ENCODE measurements around the gene SUB1. TPM values are rescaled to one million over a fixed set of nuclear protein-coding genes. Genes with fewer than 3 reads are reported as not detected.
"Not testable (repeated sequence)": the region's sequence is repeated elsewhere in the genome, so short reads cannot be mapped to it uniquely, and the experiment has no call there.

The SUB1 gene
- total RNA-seq, 2 experiments from 2014 or later, result 418 to 458 TPM

GRCh38 chr5:32551194-32551593, 34.2 kb upstream of the SUB1 start:
- Mint-ChIP-seq H3K4me3 (no peak overlapping the region), H3K4me1 (peaks cover 10% of the 10 kb centered on the region), H3K9me3 (ENCODE audit: low read depth) (peaks cover 2% of the 10 kb centered on the region), H3K27ac (no peak overlapping the region), H3K27me3 (no peaks in the 10 kb centered on the region), H3K36me3 (ENCODE audit: low read depth) (peaks cover 39% of the 10 kb centered on the region)
- DNase-seq (no peak), ATAC-seq (no peak)
- CTCF ChIA-PET, result interaction anchor here (1.4 kb wide), 1 partner anchor 65 kb away, joined by 3 read pairs; no protein-coding TSS in a partner anchor
- intact Hi-C loops (cut with DNase I, micrococcal nuclease), result no loop called here
- POLR2A ChIA-PET, result no interaction called here

DNA sequence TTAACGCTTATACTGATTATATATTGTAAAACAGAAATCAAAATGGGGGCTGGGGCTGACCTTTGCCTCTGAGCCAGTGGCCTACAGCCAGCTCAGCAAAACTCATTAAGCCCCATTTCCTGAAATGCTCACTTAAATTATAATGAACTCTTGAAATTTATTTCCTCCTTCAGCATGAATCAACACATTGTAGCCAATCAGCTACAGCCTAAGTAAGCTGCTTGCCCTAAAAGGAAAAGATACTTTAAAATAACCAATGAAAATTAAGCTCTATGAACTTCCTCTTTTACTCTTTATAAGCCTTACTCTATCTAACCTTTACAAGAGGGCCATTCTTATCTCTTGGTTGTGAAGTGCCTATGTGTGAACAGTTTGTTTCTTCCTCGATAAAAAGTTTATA, 33.5 kb upstream of the SUB1 start:
- H3K27me3 Mint-ChIP-seq, result no peaks in the 10 kb centered on the region
- H3K27ac Mint-ChIP-seq, result no peak overlapping the region
- DNase-seq (no peak), ATAC-seq (no peak)
- H3K4me1 Mint-ChIP-seq, result peaks cover 10% of the 10 kb centered on the region
- intact Hi-C loops (cut with DNase I, micrococcal nuclease), result no loop called here
- ChIA-PET CTCF (interaction anchor here (0.8 to 1.4 kb wide), 3 partner anchors 38 to 85 kb away, joined by 3 to 6 read pairs (median 3); no protein-coding TSS in a partner anchor), POLR2A (no interaction called here)
- peaks cover 37% of the 10 kb centered on the region for H3K36me3 Mint-ChIP-seq (ENCODE audit: low read depth)
- no peak overlapping the region for H3K4me3 Mint-ChIP-seq
- H3K9me3 Mint-ChIP-seq (ENCODE audit: low read depth), result peaks cover 2% of the 10 kb centered on the region

GRCh38 chr5:32552491-32552890, 32.9 kb upstream of the SUB1 start:
- H3K27ac Mint-ChIP-seq; H3K9me3 Mint-ChIP-seq (ENCODE audit: low read depth); intact Hi-C loops (cut with DNase I, micrococcal nuclease); H3K27me3 Mint-ChIP-seq; DNase-seq; H3K4me3 Mint-ChIP-seq; ATAC-seq: not testable (repeated sequence)
- H3K36me3 Mint-ChIP-seq (ENCODE audit: low read depth), result peaks cover 37% of the 10 kb centered on the region
- ChIA-PET POLR2A (interaction anchor here (0.5 kb wide), 1 partner anchor 15 kb away, joined by 3 read pairs; no protein-coding TSS in a partner anchor), CTCF (interaction anchor here (0.8 to 1.4 kb wide), 3 partner anchors 38 to 85 kb away, joined by 3 to 6 read pairs (median 3); no protein-coding TSS in a partner anchor)
- peaks cover 10% of the 10 kb centered on the region for H3K4me1 Mint-ChIP-seq

- intact Hi-C loops (cut with DNase I, micrococcal nuclease), result no loop called here
- Mint-ChIP-seq H3K27ac (no peak overlapping the region), H3K36me3 (ENCODE audit: low read depth) (peaks cover 37% of the 10 kb centered on the region), H3K4me3 (no peak overlapping the region), H3K9me3 (ENCODE audit: low read depth) (peaks cover 2% of the 10 kb centered on the region), H3K27me3 (no peaks in the 10 kb centered on the region), H3K4me1 (peaks cover 10% of the 10 kb centered on the region)
- ChIA-PET CTCF (interaction anchor here (0.7 to 1.1 kb wide), 2 partner anchors 37 to 401 kb away, joined by 3 read pairs; no protein-coding TSS in a partner anchor), POLR2A (interaction anchor here (0.5 kb wide), 1 partner anchor 16 kb away, joined by 3 read pairs; no protein-coding TSS in a partner anchor)
- no peak for DNase-seq
- no peak for ATAC-seq
Observed at GRCh38 chr5:32552936-32553335, 32.4 kb upstream of the SUB1 start.

DNA sequence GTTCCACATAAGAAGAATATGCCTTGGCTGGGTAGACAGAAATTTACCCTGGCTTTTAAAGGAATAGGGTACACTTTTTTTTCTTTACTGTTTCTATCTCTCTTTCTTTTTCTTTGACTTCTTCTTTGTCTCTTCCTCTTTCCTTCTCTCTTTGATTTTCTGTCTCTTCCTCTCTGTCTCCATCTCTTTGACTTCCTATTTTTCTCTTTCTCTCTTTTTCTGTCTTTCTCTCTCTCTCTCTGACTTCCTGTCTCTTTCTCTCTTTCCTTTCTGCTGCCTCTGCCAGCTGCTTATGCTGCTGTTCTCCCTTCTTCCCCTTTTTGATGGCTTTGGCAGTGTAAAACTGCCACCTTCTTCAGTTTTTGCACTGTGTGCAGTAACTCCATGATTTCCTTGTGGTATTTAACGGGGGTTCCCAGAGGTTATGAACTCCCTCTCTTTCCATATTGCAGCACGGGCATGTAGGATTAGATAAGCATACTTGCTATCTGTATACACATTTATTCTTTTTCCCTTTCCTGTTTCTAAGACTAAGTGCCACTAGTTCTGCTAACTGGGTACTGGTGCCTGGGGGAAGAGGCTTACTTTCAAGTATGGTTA, 31.1 kb upstream of the SUB1 start:
- H3K27ac Mint-ChIP-seq; POLR2A ChIA-PET; intact Hi-C loops (cut with DNase I, micrococcal nuclease); ATAC-seq; DNase-seq; H3K4me3 Mint-ChIP-seq; CTCF ChIA-PET; H3K9me3 Mint-ChIP-seq (ENCODE audit: low read depth); H3K27me3 Mint-ChIP-seq: not testable (repeated sequence)
- Mint-ChIP-seq H3K36me3 (ENCODE audit: low read depth) (peaks cover 37% of the 10 kb centered on the region), H3K4me1 (peaks cover 10% of the 10 kb centered on the region)

- CTCF ChIA-PET, result interaction anchor here (1.0 kb wide), 1 partner anchor 26 kb away, joined by 3 read pairs; no protein-coding TSS in a partner anchor
- DNase-seq; intact Hi-C loops (cut with DNase I, micrococcal nuclease); H3K9me3 Mint-ChIP-seq (ENCODE audit: low read depth); H3K27me3 Mint-ChIP-seq; H3K27ac Mint-ChIP-seq; H3K4me3 Mint-ChIP-seq; POLR2A ChIA-PET; ATAC-seq: not testable (repeated sequence)
- Mint-ChIP-seq H3K4me1 (peaks cover 10% of the 10 kb centered on the region), H3K36me3 (ENCODE audit: low read depth) (peaks cover 19% of the 10 kb centered on the region)
Observed at GRCh38 chr5:32556543-32556942, 28.8 kb upstream of the SUB1 start.

GRCh38 chr5:32559411-32559810, 25.9 kb upstream of the SUB1 start:
- CTCF ChIA-PET, result no interaction called here
- Mint-ChIP-seq H3K27ac (no peak overlapping the region), H3K27me3 (no peaks in the 10 kb centered on the region), H3K9me3 (ENCODE audit: low read depth) (no peaks in the 10 kb centered on the region), H3K36me3 (ENCODE audit: low read depth) (peaks cover 6% of the 10 kb centered on the region), H3K4me3 (no peak overlapping the region), H3K4me1 (peaks cover under 1% of the 10 kb centered on the region)
- DNase-seq (no peak), ATAC-seq (no peak)
- POLR2A ChIA-PET, result interaction anchor here (0.6 kb wide), 1 partner anchor 722 kb away, joined by 8 read pairs; no protein-coding TSS in a partner anchor
- intact Hi-C loops (cut with DNase I, micrococcal nuclease), result no loop called here

GRCh38 chr5:32559921-32560320, 25.4 kb upstream of the SUB1 start:
- no peaks in the 10 kb centered on the region for H3K9me3 Mint-ChIP-seq (ENCODE audit: low read depth)
- POLR2A ChIA-PET, result no interaction called here
- H3K27ac Mint-ChIP-seq, result no peak overlapping the region
- CTCF ChIA-PET, result no interaction called here
- H3K27me3 Mint-ChIP-seq, result no peaks in the 10 kb centered on the region
- peaks cover 8% of the 10 kb centered on the region for H3K36me3 Mint-ChIP-seq (ENCODE audit: low read depth)
- no peaks in the 10 kb centered on the region for H3K4me1 Mint-ChIP-seq
- H3K4me3 Mint-ChIP-seq, result no peak overlapping the region
- ATAC-seq, result no peak
- intact Hi-C loops (cut with DNase I, micrococcal nuclease), result no loop called here
- no peak for DNase-seq

DNA sequence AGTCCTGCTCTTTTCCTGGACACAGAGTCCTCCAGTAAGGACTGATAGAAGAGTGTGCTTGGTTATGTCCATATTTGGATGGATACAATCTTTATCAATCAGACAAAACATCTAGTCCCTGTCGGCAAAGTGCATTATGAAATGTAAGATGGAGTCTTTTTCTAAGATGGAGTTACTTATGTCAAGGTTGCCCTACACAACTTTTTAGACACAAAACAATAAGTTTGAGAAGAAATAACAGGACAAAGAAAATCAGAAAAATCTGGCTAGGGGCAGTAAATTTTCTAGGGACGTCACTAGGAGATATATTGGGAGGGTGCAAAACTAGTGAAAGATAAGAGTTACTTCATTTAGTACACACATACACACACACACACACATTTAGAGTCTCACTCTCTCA, 23.3 kb upstream of the SUB1 start:
- ChIA-PET CTCF (no interaction called here), POLR2A (no interaction called here)
- ATAC-seq, result no peak
- H3K9me3 Mint-ChIP-seq (ENCODE audit: low read depth), result no peaks in the 10 kb centered on the region
- no peak overlapping the region for H3K4me3 Mint-ChIP-seq
- H3K27me3 Mint-ChIP-seq, result no peaks in the 10 kb centered on the region
- DNase-seq, result no peak
- H3K4me1 Mint-ChIP-seq, result no peaks in the 10 kb centered on the region
- no peak overlapping the region for H3K27ac Mint-ChIP-seq
- intact Hi-C loops (cut with DNase I, micrococcal nuclease), result no loop called here
- peaks cover 20% of the 10 kb centered on the region for H3K36me3 Mint-ChIP-seq (ENCODE audit: low read depth)

- no peaks in the 10 kb centered on the region for H3K9me3 Mint-ChIP-seq (ENCODE audit: low read depth)
- H3K4me3 Mint-ChIP-seq, result no peak overlapping the region
- POLR2A ChIA-PET, result no interaction called here
- H3K27ac Mint-ChIP-seq, result no peak overlapping the region
- intact Hi-C loops (cut with DNase I, micrococcal nuclease), result no loop called here
- H3K4me1 Mint-ChIP-seq, result no peaks in the 10 kb centered on the region
- H3K27me3 Mint-ChIP-seq, result no peaks in the 10 kb centered on the region
- ATAC-seq (no peak), DNase-seq (no peak)
- CTCF ChIA-PET, result interaction anchor here (1.9 kb wide), 1 partner anchor 27 kb away, joined by 5 read pairs; no protein-coding TSS in a partner anchor
- H3K36me3 Mint-ChIP-seq (ENCODE audit: low read depth), result peaks cover 21% of the 10 kb centered on the region
Observed at GRCh38 chr5:32562843-32563242, 22.5 kb upstream of the SUB1 start.

- ChIA-PET CTCF (interaction anchor here (0.5 to 1.9 kb wide), 2 partner anchors 27 to 151 kb away, joined by 3 to 5 read pairs; no protein-coding TSS in a partner anchor), POLR2A (no interaction called here)
- DNase-seq (no peak), ATAC-seq (no peak)
- Mint-ChIP-seq H3K9me3 (ENCODE audit: low read depth) (no peaks in the 10 kb centered on the region), H3K4me3 (no peak overlapping the region), H3K4me1 (peaks cover 1% of the 10 kb centered on the region), H3K27ac (no peak overlapping the region), H3K27me3 (no peaks in the 10 kb centered on the region), H3K36me3 (ENCODE audit: low read depth) (peaks cover 21% of the 10 kb centered on the region)
- intact Hi-C loops (cut with DNase I, micrococcal nuclease), result no loop called here
Observed at GRCh38 chr5:32563614-32564013, 21.7 kb upstream of the SUB1 start.

DNA sequence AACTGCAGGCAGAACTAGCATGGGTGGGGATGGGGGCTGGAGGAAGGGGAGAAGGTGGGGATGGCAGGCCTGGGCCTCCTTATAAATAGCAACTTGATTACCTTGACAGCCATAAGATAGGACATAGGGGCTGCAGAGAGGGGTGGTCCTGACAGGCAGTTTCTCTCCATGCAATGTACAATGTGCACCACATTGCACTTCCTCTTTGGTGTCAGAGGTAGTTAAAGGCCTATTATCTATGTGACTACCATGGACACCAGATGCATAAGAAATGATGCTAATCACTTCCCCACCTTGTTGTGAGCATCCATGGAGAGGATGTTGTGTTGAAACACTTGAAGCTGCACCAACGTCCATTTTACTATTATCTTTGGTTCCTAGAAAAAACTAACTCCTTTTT, 20.2 kb upstream of the SUB1 start:
- Mint-ChIP-seq H3K4me3 (no peak overlapping the region), H3K9me3 (ENCODE audit: low read depth) (no peaks in the 10 kb centered on the region), H3K36me3 (ENCODE audit: low read depth) (peaks cover 21% of the 10 kb centered on the region), H3K27me3 (no peaks in the 10 kb centered on the region), H3K27ac (no peak overlapping the region), H3K4me1 (peaks cover 6% of the 10 kb centered on the region)
- CTCF ChIA-PET, result no interaction called here
- POLR2A ChIA-PET, result no interaction called here
- no peak for ATAC-seq
- DNase-seq, result no peak
- intact Hi-C loops (cut with DNase I, micrococcal nuclease), result no loop called here
